Thyroid gland (tissue), 4 donors: ENCODE results near the gene ABHD12.

Experiments
- POLR2A ChIP-seq, 2 donors: fragments of 450-650 bp; IDR thresholded peaks; one replicate each; pipeline ENCODE4 v1.6.1; 2017; ENCODE audit warnings: antibody characterized with exemption in 2 of 2, mild to moderate bottlenecking in 2 of 2, moderate library complexity in 1 of 2
- TF ChIP-seq, protein P1 (sequence below), 6 experiments: fragments of 200-600 bp in 3 of 6; fragments of 450-650 bp in 3 of 6; sonication (generic) in 3 of 6; IDR thresholded peaks; one replicate each; pipeline ENCODE4 v1.5.1; 2016 to 2019; ENCODE audit warnings: antibody characterized with exemption in 6 of 6, mild to moderate bottlenecking in 2 of 6, inconsistent platforms in 1 of 6, moderate library complexity in 1 of 6

DNA sequence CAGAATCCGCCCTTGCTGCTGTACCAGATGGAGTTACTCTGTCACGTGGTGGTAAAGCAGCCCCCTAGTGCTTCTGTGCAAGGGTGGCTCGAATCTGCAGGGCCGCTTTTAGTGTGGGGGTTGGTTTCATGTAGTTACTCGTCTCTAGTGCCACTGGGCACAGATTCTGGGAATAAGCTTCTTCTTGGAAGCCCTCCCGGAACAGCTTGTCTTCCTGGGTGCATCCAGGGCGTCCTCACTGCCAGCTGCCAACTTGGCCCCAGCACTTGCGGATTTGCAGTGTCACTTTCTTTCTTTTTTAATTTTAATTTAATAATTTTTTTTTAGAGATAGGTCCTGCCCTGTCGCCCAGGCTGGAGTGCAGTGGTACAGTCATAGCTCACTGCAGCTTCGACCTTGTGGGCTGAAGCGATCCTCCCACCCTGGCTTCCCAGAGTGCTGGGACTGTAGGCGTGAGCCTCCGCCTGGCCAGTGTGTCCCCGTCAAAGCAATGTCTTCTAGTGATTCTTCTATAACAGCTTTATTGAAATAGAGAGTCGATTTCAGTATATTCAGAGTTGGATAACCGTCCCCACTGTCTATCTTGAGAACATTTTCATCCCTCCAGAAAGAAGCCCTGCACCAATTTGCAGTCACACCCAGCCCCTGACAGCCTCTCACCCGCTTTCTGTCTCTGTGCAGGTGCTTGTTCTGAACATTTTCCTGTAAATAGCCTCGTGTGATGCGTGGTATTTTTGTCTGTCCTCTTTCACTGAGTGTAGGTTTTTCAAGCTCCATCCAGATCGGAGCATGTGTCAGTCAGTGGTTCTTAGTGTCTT lies 116.9 kb downstream of the ABHD12 start:
- no peak for TF ChIP-seq POLR2A (IDR thresholded peaks at IDR 0.05)
- TF ChIP-seq, protein P1, sequence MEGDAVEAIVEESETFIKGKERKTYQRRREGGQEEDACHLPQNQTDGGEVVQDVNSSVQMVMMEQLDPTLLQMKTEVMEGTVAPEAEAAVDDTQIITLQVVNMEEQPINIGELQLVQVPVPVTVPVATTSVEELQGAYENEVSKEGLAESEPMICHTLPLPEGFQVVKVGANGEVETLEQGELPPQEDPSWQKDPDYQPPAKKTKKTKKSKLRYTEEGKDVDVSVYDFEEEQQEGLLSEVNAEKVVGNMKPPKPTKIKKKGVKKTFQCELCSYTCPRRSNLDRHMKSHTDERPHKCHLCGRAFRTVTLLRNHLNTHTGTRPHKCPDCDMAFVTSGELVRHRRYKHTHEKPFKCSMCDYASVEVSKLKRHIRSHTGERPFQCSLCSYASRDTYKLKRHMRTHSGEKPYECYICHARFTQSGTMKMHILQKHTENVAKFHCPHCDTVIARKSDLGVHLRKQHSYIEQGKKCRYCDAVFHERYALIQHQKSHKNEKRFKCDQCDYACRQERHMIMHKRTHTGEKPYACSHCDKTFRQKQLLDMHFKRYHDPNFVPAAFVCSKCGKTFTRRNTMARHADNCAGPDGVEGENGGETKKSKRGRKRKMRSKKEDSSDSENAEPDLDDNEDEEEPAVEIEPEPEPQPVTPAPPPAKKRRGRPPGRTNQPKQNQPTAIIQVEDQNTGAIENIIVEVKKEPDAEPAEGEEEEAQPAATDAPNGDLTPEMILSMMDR (IDR thresholded peaks at IDR 0.05) = no peak
